Breast epithelium (tissue), 3 donors: ENCODE data around the gene MYL10.

Experiments
- CTCF ChIP-seq, 3 donors: fragments of 450-650 bp; IDR thresholded peaks; one replicate each; pipeline ENCODE4 v1.5.1; 2016 to 2017; ENCODE audit warnings: antibody characterized with exemption in 3 of 3, mild to moderate bottlenecking in 3 of 3, moderate library complexity in 3 of 3
- POLR2AphosphoS5 ChIP-seq, 3 donors: sonication (generic); formaldehyde crosslinking; IDR thresholded peaks; one replicate each; pipeline ENCODE4 v1.6.1; 2017; ENCODE audit warnings: antibody characterized with exemption in 3 of 3

GRCh38 chr7:101614098-101614938 lies 14.8 kb downstream of the MYL10 start:
- TF ChIP-seq POLR2AphosphoS5 (IDR thresholded peaks at IDR 0.05), result no peak
- TF ChIP-seq CTCF (IDR thresholded peaks at IDR 0.05), result no peak
